Endothelial cell of umbilical vein (primary cell): Measurements from ENCODE around the gene PPP1R9B.

Experiments used
- POLR2AphosphoS5 ChIP-seq: IDR thresholded peaks from 2 replicates; pipeline ENCODE4 v1.6.1; 2012; ENCODE audit warnings: low read depth, mild to moderate bottlenecking, control low read depth, low read length, moderate library complexity; ENCODE audit not compliant: insufficient read depth
- TF ChIP-seq, protein P1 (sequence below), 2 donors: IDR thresholded peaks; 1 replicate in 1 of 2; 2 replicates in 1 of 2; pipeline ENCODE4 v1.5.1; 2011; ENCODE audit warnings: low read length in 2 of 2, mild to moderate bottlenecking in 2 of 2, moderate library complexity in 2 of 2, control low read depth in 1 of 2, inconsistent platforms in 1 of 2, low read depth in 1 of 2; ENCODE audit not compliant: insufficient read depth in 1 of 2; ENCODE audit errors: extremely low read depth in 1 of 2

GRCh38 chr17:50100921-50101345 is 49.5 kb downstream of the PPP1R9B start:
- no peak for TF ChIP-seq POLR2AphosphoS5
- TF ChIP-seq, protein P1, sequence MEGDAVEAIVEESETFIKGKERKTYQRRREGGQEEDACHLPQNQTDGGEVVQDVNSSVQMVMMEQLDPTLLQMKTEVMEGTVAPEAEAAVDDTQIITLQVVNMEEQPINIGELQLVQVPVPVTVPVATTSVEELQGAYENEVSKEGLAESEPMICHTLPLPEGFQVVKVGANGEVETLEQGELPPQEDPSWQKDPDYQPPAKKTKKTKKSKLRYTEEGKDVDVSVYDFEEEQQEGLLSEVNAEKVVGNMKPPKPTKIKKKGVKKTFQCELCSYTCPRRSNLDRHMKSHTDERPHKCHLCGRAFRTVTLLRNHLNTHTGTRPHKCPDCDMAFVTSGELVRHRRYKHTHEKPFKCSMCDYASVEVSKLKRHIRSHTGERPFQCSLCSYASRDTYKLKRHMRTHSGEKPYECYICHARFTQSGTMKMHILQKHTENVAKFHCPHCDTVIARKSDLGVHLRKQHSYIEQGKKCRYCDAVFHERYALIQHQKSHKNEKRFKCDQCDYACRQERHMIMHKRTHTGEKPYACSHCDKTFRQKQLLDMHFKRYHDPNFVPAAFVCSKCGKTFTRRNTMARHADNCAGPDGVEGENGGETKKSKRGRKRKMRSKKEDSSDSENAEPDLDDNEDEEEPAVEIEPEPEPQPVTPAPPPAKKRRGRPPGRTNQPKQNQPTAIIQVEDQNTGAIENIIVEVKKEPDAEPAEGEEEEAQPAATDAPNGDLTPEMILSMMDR (IDR thresholded peaks at IDR 0.05; ENCODE audit: extremely low read depth in 1 of 2, insufficient read depth in 1 of 2, low read depth in 1 of 2, low read length in 2 of 2) = no peak
